Activated T-helper 1 cell treated with anti-CD3 and anti-CD28 coated beads, Interleukin-2, amount 50 U/mL, for 16 hours (primary cell): ENCODE data around the gene MLPH.
A peak's percentile ranks its signal among the peaks of the same experiment; 100 is the strongest.

Experiments used
- DNase-seq, 2 donors: peaks; one replicate each; pipeline ENCODE4 v3.0.0-alpha.2; 2020; ENCODE audit warnings: low read depth in 1 of 2, low spot score in 1 of 2

Gene MLPH

DNA sequence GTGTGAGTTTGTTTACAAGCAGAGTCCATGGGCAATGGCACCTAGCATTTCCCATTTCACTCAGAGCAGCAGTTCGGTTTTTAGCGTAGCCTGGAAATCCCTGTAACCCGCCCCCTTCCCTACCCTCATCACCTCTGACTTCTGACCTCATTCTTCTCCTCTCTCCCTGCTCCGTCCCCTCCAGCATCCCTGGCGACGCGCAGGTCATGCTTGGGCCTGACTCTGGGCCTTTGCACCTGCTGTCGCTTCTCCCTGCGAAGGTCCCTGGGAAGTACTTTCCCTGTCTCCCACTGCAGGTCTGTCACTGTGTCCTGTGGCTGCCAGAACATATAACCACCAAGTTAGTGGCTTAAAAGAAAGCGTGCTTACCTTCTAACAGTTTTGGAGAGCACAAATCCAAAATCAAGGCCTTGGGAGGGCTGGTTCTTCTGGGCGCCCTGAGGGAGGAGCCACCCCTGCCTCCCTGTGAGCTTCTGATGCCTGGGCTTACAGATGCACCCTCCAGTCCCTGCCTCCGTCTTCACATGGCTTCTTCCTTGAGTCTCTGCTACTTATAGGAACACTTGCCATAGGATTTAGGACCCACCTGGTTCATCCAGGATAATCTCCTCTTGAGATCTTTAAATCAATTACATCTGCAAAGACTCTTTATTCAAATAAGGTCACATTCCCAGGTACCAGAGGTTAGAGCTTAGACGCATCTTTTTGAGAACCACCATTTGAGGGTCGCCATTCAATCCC, 111.6 kb downstream of the MLPH start:
- DNase-seq, result no peak

GRCh38 chr2:237599465-237600110, 112.5 kb downstream of the MLPH start:
- DNase-seq, result no peak

- DNase-seq, result no peak
Measured at GRCh38 chr2:237600205-237600846, 113.3 kb downstream of the MLPH start.

DNA sequence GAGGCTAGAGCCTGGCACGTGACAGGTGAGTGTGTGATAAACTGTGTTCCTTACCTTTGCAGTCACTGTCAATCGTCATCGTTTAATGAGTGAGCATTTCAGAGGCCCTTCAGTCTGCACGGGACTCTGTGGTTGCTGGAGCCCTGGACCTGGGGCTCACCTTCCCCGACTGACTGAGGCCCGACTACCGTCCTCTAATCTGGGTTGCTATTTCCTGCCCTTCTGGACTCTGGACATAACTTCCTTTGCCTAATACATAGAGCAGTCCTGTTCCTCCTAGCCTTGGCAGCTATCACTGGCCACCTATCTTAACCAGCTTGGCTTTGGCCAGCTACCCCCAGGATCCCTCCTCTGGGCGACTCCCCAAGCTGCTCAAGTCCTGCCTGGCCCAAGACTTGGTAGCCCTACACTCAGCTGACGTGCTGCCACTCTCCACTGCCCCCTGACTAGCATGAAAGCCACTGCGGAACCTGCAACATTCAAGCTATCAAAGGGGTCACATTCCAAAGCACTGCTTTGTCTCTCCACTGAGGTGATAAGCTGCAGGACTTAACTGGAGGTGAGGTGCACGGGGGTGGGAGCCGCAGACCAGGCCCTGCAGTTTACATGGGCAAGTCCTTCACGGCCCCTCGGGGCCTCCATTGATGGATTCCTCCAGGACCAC, 114.5 kb downstream of the MLPH start:
- no peak for DNase-seq

GRCh38 chr2:237602409-237602808, 115.4 kb downstream of the MLPH start:
- no peak for DNase-seq

DNA sequence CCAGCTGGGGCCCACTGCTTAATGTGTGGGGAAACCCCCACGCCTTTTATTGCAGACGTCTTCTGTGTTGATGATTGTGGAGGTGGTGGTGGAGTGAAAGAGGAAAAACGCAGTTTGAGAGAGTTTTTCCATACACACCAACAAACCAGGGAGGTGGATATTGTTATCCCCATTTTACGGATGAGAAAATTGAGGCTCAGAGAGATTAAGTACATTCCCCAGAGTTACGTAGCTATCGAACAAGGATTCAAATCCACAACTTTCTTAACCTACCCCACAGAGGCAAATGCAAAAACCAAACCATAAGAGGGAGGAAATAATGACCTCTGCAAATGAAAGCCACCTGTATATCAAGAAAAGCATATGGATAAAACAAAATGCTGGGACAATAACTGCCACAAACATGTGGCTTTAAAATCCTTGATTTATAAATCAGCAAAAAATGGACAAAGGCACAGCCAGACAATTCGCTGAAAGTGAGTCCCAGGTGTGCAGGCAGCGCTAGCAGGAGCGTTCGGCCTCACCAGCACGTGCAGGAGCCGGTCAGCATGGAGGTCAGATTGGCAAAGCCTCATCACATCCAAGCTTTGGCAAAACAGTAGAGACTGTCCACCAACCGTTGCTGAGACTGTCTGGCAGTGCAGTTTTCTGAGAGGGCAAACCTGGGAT, 116.1 kb downstream of the MLPH start:
- no peak for DNase-seq

DNA sequence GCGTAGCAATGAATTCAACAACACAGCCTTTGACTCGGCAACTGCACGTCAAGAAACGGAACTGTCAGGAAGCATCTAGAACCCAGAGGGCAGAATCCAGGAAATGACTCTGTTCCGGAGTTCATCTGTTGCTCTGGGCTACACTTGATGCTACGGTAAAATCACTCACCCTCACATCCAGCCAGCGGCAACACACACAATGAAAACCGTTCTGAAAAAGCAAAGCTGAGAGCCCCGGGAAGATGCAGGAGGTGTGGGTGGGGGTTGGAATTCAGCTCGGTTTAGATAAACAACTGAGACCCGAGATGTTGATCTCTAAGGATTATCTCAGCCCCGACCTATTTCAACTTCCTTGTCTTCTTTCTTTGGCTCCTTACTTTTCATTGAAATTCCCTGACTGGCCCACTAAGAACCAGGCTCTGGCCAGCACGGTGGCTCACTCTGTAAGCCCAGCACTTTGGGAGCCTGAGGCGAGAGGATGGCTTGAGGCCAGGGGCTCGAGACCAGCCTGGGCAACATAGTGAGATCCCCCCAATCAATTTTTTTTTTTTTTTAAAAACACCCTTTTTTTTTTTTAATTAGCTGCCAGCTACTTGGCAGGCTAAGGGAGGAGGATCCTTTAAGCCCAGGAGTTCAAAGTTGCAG, 116.8 kb downstream of the MLPH start:
- DNase-seq, result peak in 1 of 2 donors; percentile 16

GRCh38 chr2:237604391-237604790, 117.3 kb downstream of the MLPH start:
- DNase-seq, result no peak
